CD4-positive, alpha-beta T cell treated with Interleukin-15 for 4 hours (primary cell): ENCODE data around the gene SERPINF2.
"Not testable (repeated sequence)": the region's sequence is repeated elsewhere in the genome, so short reads cannot be mapped to it uniquely, and the experiment has no call there.

Experiments
- DNase-seq: peaks from one replicate; pipeline ENCODE4 v3.0.0-alpha.2; 2020; ENCODE audit warnings: low spot score

Gene SERPINF2

GRCh38 chr17:1742371-1743087 is at the start of gene SERPINF2:
Gene SERPINF2 (plus strand): TSS chr17:1742871. CDS start chr17:1744996, 2,125 bp downstream.
- no peak for DNase-seq

- DNase-seq: no peak
Observed at GRCh38 chr17:1693339-1693738, 49.3 kb upstream of the SERPINF2 start.

GRCh38 chr17:1695365-1695764 is 47.3 kb upstream of the SERPINF2 start:
- no peak for DNase-seq

- DNase-seq: no peak
Observed at GRCh38 chr17:1697681-1698080, 45.0 kb upstream of the SERPINF2 start.

DNA sequence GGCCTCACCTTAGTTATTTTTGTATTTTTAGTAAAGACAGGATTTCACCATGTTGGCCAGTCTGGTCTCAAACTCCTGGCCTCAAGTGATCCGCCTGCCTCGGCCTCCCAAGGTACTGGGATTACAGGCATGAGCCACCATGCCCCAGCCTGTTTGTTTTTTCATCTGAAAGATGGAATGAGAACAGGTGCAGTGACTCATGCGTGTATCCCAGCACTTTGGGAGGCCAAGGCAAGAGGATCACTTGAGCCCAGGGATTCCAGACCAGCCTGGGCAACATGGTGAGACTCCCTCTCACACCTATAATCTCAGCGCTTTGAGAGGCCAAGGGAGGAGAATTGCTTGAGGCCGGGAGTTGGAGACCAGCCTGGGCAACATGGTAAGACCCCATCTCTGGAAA is 42.8 kb upstream of the SERPINF2 start:
- not testable (repeated sequence) for DNase-seq

- DNase-seq: no peak
Observed at GRCh38 chr17:1703063-1703462, 39.6 kb upstream of the SERPINF2 start.

GRCh38 chr17:1705004-1705403 is 37.7 kb upstream of the SERPINF2 start:
- no peak for DNase-seq

- DNase-seq: peak; percentile 42
Observed at GRCh38 chr17:1707107-1707506, 35.6 kb upstream of the SERPINF2 start.

GRCh38 chr17:1708791-1709346 is 33.8 kb upstream of the SERPINF2 start:
- DNase-seq: not testable (repeated sequence)

DNA sequence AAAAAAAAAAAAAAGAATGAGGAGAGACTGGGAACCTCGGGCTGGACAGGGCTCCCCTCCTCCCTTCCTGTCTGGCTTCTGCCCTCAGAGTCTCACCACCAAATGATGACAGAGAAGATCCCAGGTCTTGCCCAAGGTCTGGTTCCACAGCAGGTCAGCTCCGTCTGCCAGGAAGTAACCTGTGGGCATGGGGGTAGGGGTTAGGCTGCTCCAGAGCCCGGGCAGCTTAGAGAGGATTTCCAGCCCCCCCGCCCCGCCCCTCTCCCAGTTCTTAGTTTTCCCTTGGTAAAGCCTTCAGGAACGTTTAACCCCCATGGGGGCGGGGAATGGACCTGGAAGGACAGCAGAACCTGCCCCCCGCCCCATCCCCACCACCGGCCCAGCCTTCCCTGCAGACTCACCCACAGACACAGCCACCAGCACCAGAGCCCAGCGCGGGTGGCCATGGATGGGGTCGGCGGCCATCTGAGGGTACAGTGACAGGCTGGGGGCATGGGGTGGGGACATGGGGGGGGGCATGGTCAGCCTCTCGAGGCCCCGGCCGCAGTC is 33.2 kb upstream of the SERPINF2 start:
- DNase-seq: no peak

DNA sequence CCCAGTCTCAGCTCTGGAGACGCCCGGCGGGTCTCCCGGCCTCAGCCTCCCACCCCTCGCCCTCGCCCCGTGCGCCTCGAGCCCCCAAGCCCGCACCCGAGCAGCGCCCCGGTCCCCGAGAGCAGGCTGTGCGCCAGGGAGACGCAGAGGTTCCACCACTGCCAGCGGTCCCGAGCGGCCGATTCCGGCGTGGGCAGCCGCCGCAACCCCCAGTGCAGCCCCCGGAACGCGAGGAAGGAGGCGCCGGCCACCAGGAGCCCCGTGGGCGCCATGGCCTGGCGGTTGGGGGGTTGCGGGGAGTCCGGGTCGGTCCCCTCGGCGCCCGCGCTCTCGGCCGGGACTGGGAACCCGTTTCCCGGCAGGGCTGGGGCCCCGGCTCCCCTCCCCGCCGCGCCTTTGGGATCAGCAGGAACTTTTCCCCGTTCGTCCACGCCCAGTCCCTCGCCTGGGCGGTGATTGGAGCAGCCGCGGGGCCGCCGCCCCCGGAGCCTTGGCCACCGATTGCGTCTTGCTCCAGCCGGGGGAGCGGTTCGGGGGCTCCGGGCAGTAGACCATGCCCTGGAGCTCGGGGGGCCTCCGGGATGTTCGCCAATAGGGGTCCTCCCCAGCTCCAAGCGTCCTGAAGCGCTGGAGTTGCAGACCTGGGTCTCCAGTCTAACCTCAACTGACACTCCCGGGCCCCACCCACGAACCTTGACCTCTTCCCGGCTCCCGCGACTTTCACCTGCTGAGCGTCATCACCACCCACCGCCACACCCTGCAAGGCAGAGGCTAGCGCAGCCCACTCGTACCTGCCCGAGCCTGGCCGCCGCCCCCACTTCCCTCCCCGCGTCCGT is 32.5 kb upstream of the SERPINF2 start, which contains the start of gene TLCD2:
Gene TLCD2, minus strand, starts transcription at position 407 of the 836 bp plus-strand sequence. Its CDS starts 135 bp downstream, at position 272.
- DNase-seq: no peak

DNA sequence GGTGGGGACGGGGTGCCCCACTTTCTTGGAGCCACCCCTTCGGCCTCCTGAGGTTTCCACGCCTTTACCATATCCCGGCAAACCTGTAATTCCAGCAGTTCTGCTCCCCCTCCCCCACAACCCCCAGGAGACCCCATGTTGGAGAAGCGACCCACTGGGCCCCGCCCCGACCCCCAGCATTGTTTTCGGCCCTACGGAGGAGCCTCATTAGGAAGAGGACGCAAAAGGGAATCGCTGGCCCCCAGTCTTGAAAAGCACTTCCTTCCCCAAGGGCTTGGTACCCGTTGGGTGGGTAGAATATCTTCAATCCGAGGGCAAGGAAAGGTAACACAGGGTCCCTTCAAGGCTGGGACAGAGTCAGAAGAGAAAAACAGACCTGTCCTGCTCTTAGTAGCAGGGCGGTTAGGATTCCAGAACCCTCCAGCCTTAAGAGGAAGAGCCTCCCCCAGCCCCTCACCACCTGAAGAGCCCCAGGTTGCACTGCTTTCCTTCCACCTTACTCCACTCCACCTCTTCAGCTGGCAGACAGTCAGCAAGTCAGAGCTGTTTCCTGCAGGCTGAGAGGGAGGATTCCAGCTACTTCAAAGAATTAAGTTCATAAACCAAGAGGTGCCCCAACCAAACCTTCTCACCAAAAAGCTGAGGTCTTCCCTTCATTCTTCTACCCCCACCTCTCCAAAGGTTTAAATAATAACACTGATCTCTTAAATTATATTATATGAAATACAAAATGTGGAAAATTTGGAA is 31.7 kb upstream of the SERPINF2 start:
- DNase-seq: no peak

- DNase-seq: no peak
Observed at GRCh38 chr17:1711804-1712203, 30.9 kb upstream of the SERPINF2 start.

DNA sequence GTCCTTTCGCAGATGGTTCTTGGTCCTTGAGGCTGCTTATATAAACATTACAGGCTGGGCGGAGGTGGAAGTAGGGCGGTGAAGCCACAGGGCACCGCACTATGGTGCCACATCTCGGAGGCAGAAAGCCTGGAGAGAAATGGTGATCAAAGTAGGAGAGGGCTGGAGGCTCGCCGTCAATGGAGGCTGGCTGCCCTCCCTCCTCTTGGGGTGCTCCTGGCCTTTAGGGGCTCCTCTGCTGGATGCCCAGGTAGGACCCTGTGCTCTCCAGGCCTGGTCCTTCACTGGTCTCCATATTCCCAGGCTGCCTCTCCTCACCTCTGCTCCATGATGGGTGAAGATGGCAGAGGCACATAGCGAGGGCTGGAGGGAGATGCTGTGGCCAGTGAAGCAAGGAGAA is 30.4 kb upstream of the SERPINF2 start:
- DNase-seq: no peak

DNA sequence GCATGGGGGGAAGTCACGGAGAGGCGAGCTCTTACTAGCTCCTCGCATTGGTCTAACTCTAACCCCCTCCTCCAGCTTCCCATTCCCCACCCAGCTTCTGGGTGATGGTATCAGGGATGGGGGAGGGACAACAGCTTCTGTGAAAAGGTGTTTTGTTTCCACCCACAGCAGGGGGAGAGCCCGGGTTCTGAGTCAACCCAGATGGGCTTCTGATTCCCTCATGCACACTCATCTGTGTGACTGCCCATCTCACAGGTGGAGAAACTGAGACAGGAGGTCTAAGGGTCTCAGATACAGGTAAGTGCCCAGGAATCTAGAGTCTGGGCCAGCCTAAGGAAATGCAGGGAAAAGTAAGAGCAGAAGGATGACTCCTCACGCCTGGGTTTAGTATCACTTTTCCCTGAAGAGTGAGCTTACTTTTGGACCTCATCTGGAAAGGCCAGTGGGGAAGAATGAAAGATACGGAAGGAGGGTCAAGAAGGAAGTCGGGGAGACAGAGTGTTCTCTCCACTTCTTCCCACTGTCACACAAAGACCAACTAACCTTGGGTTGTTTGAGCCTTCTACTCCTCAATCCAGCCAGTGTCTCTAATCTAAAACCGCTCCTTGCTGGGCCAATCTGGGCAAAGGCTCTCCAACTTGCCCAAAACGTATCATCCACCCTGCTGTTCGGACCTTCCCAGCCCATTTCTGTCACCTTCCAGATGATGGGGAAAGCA is 29.4 kb upstream of the SERPINF2 start:
- no peak for DNase-seq

- no peak for DNase-seq
Observed at GRCh38 chr17:1713878-1714426, 28.7 kb upstream of the SERPINF2 start.

DNA sequence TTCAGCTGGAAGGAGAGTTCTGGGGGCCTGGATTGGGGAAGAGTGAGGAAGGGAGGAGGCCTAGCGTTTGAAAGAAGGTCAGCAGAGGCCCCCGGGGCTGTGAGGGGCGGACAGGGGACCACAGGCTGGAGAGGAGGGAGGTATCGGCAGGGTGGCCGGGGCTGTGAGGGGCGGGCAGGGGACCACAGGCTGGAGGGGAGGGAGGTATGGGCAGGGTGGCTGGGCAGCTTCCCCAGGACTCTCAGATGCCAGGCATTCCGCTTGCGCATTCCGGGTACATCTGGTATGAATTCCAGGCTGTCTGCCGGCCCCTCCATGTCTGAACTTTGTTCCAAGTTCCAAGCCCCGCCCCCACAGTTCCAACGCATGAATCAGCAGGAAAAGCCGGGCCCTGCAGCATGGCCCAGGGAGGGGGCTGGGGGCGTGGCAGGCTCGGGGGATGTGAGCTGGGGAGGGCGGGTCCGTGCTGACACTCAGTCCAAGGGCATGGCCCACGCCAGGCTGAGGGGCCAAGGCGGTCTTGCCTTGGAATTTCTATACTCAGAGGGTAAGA is 28.2 kb upstream of the SERPINF2 start:
- DNase-seq: no peak

DNA sequence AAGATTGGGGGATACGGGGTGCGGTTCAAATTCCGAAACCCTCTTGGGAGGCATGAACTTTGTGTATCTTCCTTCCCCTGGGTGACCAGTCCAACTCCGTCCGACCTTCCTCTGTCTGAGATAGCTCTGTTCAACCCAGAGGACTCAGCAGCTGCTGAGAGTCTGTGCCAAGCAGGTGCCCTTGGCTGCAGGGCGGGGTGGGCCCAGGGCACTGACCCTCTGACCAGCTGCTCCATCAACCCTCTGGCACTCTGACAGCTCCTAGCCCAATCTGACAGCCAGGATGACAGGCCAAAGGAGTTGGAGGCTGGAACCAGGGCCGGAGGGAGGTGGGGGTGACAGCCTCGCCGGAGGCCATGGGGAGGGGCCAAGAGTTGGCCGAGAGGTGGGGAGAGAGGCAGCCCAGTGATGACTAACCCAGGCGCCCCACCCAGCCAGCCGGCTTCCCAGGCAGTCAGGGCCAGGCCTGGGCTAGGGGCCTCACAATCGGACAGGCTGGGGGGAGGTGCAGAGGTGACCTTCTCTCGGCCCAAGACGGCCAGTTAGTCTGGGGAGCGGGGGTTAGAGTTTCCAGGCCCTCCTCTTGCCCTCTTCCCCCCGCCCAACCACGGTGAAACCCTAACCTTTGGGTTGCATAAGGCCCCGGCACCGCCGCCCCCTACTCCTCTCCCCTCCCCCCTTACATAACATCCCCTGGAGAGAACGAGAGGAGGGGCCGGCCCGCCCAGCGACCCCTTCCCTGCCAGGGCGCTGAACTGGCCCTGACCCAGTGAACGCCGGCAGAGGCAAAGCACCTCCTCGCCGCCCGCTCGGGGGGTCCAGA is 27.5 kb upstream of the SERPINF2 start:
- peak; percentile 64 for DNase-seq

GRCh38 chr17:1715803-1716075 is 26.9 kb upstream of the SERPINF2 start:
- DNase-seq: no peak
